Measurements from ENCODE around the gene RALGPS1.

Gene RALGPS1

GRCh38 chr9:126956917-126957686, 42.5 kb downstream of the RALGPS1 start:
- no peak for DNase-seq

- DNase-seq: no peak
These were observed 43.1 kb downstream of the RALGPS1 start for GRCh38 chr9:126957687-126958053.

GRCh38 chr9:126959336-126959735, 44.8 kb downstream of the RALGPS1 start:
- no peak for DNase-seq

- no peak for DNase-seq
These were observed 45.3 kb downstream of the RALGPS1 start for GRCh38 chr9:126959917-126960316.

- DNase-seq: no peak
These were observed 47.8 kb downstream of the RALGPS1 start for GRCh38 chr9:126962336-126962735.

- DNase-seq: no peak
These were observed 50.5 kb downstream of the RALGPS1 start for GRCh38 chr9:126965077-126965476.

- DNase-seq: no peak
These were observed 51.2 kb downstream of the RALGPS1 start for GRCh38 chr9:126965541-126966428.

- no peak for DNase-seq
These were observed 56.7 kb downstream of the RALGPS1 start for GRCh38 chr9:126971261-126971660.

GRCh38 chr9:126973651-126974529, 59.3 kb downstream of the RALGPS1 start:
- no peak for DNase-seq

- DNase-seq: no peak
These were observed 60.0 kb downstream of the RALGPS1 start for GRCh38 chr9:126974594-126974993.

GRCh38 chr9:126975327-126976220, 61.0 kb downstream of the RALGPS1 start:
- no peak for DNase-seq

GRCh38 chr9:126979461-126979860, 64.9 kb downstream of the RALGPS1 start:
- no peak for DNase-seq

GRCh38 chr9:126980231-126980630, 65.6 kb downstream of the RALGPS1 start:
- no peak for DNase-seq

- DNase-seq: no peak
These were observed 66.6 kb downstream of the RALGPS1 start for GRCh38 chr9:126981218-126981617.

- no peak for DNase-seq
These were observed 67.8 kb downstream of the RALGPS1 start for GRCh38 chr9:126982215-126983002.

- no peak for DNase-seq
These were observed 69.2 kb downstream of the RALGPS1 start for GRCh38 chr9:126983767-126984166.

GRCh38 chr9:126984969-126985368, 70.4 kb downstream of the RALGPS1 start:
- no peak for DNase-seq

GRCh38 chr9:126985870-126986498, 71.4 kb downstream of the RALGPS1 start:
- DNase-seq: no peak

GRCh38 chr9:126986506-126986951, 71.9 kb downstream of the RALGPS1 start:
- DNase-seq: no peak

- DNase-seq: no peak
These were observed 74.3 kb downstream of the RALGPS1 start for GRCh38 chr9:126988857-126989256.

All from right kidney (tissue), 1 donor.